ENCODE data around the gene HOGA1. TPM values are rescaled to one million over a fixed set of nuclear protein-coding genes. Genes with fewer than 3 reads are reported as not detected.

The HOGA1 gene
- total RNA-seq, 1 donor: not detected

Other genes with a start within 250 kb of the HOGA1 start
- 25.8 TPM for gene FRAT2, start 249.7 kb upstream of the HOGA1 start, total RNA-seq
- 37.8 TPM for gene RRP12, start 183.0 kb upstream of the HOGA1 start, total RNA-seq
- 155 TPM for gene PGAM1, start 158.2 kb upstream of the HOGA1 start, total RNA-seq
- gene EXOSC1, start 138.4 kb upstream of the HOGA1 start, total RNA-seq: 24.6 TPM
- gene ZDHHC16, start 138.2 kb upstream of the HOGA1 start, total RNA-seq: 5.5 TPM
- 30.2 TPM for gene MMS19, start 86.0 kb upstream of the HOGA1 start, total RNA-seq
- 6.3 TPM for gene UBTD1, start 85.5 kb upstream of the HOGA1 start, total RNA-seq
- not detected for gene ANKRD2, start 11.6 kb upstream of the HOGA1 start, total RNA-seq
- not detected for gene C10orf62, start 5.3 kb downstream of the HOGA1 start, total RNA-seq
- not detected for gene MORN4, start 49.1 kb downstream of the HOGA1 start, total RNA-seq
- 29.0 TPM for gene PI4K2A, start 56.3 kb downstream of the HOGA1 start, total RNA-seq
- gene AVPI1, start 102.9 kb downstream of the HOGA1 start, total RNA-seq: 7.8 TPM
- gene MARVELD1, start 129.3 kb downstream of the HOGA1 start, total RNA-seq: 5.5 TPM
- gene ZFYVE27, start 152.7 kb downstream of the HOGA1 start, total RNA-seq: 33.2 TPM
- gene SFRP5, start 187.6 kb downstream of the HOGA1 start, total RNA-seq: 0.52 TPM

All from mononuclear cell (primary cell).